WTC11 (cell line): Measurements from ENCODE around the gene SLC25A28.

Experiments used
- ZNF121 ChIP-seq: sonication (generic); formaldehyde crosslinking; IDR thresholded peaks from 2 replicates; pipeline ENCODE4 v1.8.0; 2023; ENCODE audit warnings: missing genetic modification reagents
- TF ChIP-seq, protein P1 (sequence below): sonication (generic); formaldehyde crosslinking; IDR thresholded peaks from 2 replicates; pipeline ENCODE4 v1.8.1; 2023; ENCODE audit warnings: mild to moderate bottlenecking, missing genetic modification reagents, moderate library complexity

DNA sequence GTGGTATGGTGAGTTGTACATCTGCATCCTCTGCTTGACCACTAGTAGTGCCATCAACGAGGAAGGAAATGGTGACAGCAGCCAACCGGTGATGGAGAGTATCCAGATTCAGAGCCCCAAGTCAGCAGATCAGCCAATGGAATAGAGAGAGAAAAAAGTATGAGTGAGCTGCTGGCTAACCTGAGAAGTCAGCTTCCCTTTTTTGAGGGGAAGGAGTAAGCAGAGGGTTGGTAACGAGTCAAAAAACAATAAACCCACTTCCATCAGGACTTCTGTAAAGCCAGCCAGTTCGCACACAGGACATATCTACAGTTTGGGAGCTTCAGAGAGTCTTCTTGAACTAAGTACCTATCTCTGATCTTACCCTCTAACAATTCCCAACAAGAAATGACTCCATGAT lies 8.9 kb downstream of the SLC25A28 start:
- no peak for TF ChIP-seq ZNF121 (CRISPR knock-in tag)
- TF ChIP-seq, protein P1, sequence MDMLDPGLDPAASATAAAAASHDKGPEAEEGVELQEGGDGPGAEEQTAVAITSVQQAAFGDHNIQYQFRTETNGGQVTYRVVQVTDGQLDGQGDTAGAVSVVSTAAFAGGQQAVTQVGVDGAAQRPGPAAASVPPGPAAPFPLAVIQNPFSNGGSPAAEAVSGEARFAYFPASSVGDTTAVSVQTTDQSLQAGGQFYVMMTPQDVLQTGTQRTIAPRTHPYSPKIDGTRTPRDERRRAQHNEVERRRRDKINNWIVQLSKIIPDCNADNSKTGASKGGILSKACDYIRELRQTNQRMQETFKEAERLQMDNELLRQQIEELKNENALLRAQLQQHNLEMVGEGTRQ = no peak
